ENCODE data around the gene CARD14.
"Not testable (repeated sequence)": the region's sequence is repeated elsewhere in the genome, so short reads cannot be mapped to it uniquely, and the experiment has no call there.

The CARD14 gene

GRCh38 chr17:80254396-80255251, 84.8 kb downstream of the CARD14 start:
- DNase-seq: peak; percentile 88

GRCh38 chr17:80256034-80256350, 86.2 kb downstream of the CARD14 start:
- DNase-seq: no peak

GRCh38 chr17:80257716-80258213, 87.9 kb downstream of the CARD14 start:
- no peak for DNase-seq

- not testable (repeated sequence) for DNase-seq
These were observed 88.5 kb downstream of the CARD14 start for GRCh38 chr17:80258296-80258695.
